Activated CD4-positive, CD25-positive, alpha-beta regulatory T cell treated with anti-CD3 and anti-CD28 coated beads, Interleukin-2, amount 50 U/mL, for 24 hours (primary cell): Measurements from ENCODE around the gene NEO1.

Experiments
- ATAC-seq, 2 donors: fragments of 150-1000 bp; cut with Tn5 transposase; one replicate each; pipeline ENCODE4 v1.10.0; 2021; ENCODE audit warnings: mild to moderate bottlenecking in 1 of 2, moderate library complexity in 1 of 2

Gene NEO1

DNA sequence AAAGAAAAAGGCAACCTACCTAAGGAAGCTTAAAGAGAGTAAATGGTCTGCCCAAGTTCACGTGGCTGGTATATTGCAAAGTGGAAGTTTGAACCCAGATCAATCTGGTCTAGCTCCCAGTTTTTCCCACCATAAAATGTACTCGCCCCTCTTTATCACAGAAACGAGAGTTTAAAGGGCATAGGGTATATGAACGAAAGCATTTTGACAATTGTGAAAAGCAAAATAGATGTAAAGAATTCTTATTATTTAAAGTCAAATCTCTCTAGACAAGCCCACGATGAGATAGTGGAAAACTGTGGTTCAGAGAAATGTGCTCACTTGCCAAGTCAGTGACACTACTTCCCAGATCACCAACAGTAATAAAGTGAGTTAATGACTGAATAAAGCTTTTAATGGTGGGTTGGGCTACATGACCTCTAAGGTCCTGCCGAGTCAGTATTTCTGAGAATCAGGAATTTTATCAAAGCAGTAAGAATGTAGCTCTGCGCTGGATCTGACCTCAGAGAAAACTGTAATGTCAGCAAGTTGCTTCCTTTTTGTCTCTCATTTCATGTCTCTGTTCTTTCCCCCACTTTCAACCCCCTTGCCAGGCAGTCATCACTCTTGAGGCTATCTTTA lies 23.3 kb upstream of the NEO1 start:
- ATAC-seq: no peak

DNA sequence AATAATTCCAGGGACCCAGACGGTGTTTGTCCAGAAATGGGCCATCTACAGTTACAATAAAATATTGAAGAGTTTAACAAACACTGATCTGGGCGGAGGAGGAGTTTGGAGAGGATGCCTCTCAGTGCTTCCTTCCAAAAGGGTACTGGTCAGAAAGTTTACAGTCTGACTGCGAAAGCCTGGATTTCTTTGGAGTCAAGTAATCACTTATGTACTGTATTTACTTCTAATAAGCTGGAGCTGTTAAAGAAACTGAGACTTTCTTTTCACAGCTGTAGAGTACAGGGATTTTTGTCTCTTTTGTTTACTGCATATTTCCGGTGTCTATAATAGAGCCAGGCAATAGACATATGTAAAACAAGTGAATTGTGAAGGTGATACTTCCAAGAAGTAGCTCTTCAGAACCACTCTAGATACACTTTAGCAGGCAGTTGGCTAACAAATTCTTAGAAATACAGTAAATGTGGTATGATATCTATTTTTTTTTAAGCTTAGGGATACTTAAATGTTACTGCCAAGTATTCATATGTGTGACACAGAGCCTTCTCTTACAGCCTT lies 22.1 kb upstream of the NEO1 start:
- no peak for ATAC-seq

DNA sequence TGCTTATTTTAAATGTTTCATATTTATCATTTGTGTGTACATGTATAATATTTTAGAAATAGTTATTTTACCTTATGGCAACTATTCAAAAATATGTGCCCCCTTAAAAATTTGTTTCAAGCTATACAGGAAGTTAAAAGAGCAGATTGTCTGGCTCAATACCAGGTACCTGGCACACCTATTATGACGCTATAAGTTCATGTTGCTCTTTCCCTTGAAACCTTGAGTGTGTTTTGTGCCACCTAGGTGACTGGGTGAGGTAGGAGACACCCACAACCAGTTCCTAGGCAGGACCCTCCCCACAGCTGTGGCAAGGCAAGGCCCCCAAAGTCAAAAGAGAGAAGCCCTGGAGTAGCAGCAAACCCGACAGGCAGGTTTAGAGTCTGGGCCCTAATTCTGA lies 20.6 kb upstream of the NEO1 start:
- no peak for ATAC-seq

DNA sequence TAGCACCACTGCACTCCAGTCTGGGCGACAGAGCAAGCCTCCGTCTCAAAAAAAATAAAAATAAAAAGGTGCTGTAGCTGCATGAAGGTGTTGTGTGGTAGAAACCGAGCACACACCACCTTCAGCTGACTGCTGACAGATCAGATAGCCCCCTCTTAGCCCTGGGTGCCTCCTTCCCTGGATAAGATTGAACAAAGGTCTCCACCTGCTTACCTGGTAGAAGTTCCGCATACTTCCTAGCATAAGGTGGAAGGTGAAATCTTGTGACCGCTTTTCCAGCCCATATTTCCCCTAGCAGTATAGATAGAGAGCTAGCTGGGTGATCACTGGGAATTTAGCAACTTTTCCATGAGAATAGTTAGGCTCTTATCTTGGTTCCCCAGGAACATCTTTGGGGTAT lies 18.7 kb upstream of the NEO1 start:
- no peak for ATAC-seq

DNA sequence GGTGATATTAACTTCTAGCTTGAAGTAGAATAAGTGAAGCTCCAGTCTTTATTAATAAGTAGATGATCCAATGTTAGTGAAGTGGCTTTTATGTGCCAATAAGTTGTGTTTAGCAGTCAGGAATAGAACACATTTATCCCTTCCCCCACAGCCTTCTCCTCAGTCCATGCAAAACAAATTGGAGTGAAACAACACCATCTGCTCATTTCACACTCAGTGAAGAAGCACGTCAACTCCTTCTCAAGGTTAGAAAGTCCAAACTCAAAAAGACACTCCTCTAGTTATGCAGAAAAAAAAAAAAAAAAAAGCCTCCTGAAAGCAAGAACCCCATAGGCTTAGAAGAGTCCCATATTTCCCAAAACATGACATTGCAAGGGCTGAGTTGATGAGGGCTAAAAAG lies 18.0 kb upstream of the NEO1 start:
- ATAC-seq: no peak

DNA sequence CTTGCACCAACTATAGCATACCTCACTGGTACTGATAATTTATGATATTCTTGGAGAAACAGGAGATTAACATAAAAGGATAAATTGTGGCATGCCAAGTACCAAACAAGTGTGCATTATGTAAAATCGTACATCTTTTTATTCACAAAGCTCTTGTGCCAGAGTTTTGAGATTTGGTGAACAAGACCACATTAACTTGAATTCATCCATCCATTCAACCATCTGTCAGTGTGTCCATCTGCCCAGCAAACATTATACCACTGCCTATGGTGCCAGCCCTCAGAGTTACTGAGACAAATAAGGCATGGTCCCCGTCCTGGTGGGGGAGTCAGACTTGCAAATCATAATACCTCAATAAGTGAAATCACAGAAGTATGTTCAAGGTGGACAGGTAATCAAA lies 17.0 kb upstream of the NEO1 start:
- no peak for ATAC-seq

DNA sequence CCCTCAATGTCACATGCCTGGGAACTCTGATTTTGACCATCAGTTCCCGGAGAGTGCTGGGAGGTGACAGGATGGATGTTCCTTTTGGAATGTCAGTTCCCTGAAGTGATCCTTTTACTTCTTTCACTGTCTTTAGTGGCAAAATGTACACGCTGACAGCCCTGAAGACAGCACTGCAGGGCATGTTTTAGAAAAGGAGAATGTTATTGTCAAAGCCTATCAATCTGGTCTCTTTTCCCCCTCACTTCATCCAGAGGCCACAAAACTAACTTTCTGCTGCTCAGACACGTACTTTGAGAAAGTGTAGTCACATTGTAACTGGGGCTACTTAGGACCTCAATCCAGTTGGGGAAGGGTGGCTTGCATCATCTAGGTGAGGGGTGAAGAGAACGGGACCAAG lies 14.0 kb upstream of the NEO1 start:
- no peak for ATAC-seq

DNA sequence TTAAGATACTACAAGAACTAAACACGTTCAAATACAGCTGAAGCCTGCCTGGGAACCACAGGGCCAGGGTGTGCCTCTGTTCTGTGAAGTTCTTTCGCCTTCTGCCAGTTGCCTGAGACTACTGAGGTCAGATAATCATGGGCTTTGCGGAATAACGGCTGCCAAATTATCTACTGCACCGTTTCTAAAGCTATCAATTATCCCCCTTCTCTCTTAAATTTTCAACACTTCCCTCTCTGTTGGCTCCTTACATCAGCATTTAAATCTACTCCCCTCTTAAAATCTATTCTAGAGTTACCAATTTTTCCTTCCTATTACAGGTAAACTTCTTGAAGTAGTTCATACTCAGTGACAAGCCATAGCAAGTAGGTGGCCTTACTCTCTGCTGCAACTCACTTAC lies 6.2 kb upstream of the NEO1 start:
- no peak for ATAC-seq

DNA sequence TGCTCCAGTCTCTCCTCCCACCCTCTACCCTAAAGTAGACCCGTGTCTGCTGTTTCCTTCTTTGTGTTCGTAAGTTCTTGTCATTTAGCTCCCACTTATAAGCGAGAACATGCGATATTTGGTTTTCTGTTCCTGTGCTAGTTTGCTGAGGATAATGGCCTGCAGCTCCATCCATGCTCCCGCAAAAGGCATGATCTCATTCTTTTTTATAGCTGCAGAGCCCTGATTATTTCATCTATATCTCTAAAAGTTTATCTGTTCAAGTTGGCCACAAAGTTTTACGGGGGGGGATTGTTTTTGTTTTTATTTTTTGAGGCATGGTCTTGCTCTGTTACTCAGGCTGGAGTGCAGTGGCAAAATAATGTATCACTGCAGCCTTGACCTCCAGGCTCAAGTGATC lies 4.4 kb upstream of the NEO1 start:
- ATAC-seq: no peak

DNA sequence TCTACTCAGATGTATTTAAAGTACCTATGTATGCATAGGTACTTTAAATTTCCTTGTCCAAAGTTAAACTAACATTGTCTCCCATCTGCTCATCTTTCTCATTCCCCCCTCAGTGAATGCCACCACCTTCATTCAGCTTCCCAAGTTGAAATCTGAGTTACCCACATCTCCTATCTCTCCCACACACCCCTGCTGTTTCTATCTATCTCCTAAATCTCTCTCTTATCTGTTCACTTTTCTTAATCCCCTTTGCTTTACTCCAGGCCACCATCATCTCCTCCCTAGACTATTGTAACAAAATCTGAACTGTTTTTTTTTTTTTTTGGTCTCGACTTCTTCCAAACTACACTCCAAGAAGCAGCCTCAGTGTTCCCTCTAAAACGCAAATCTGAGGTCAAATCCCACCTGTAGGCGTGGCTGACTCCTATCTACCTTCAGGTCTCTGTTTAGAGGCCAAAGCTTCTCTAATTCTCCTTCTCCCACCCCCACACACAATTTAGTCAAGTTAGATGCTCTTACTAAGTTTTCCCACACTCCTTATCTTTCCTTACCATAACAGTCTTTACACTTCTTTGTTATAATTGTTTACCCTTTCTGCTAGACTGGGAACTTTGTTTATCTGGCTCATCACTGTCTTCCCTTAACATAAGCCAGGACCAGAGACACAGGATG lies 3.5 kb upstream of the NEO1 start:
- ATAC-seq: no peak

DNA sequence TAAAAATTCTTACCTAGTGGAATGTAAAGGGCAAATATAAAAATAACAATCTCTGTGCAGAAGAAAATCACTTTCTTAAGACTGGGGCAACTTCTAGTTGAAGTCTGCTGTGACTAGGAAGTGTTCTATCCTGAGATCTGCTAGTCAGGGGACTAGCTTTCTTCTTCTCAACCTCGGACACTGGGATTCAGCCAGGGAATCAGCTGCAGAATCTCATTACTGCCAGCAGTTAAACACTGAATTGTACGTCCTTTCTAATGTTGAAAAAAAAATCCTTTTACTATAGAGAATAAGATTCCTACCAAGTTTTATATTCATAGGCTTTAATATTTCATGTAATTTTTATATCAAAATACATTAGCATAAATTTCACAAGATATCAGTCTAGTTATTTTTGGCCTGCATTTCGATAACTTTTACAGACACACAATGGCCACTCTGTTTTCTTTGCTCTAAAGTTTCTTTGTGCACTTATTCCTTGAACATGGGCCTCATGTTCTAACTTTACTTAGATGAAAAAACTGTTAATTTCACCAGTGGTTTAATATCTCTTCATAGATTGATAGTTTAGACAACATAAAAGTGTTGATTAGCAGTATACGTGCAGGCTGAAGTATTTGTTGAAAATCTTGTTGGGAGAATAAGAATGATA lies 2.6 kb upstream of the NEO1 start:
- no peak for ATAC-seq

DNA sequence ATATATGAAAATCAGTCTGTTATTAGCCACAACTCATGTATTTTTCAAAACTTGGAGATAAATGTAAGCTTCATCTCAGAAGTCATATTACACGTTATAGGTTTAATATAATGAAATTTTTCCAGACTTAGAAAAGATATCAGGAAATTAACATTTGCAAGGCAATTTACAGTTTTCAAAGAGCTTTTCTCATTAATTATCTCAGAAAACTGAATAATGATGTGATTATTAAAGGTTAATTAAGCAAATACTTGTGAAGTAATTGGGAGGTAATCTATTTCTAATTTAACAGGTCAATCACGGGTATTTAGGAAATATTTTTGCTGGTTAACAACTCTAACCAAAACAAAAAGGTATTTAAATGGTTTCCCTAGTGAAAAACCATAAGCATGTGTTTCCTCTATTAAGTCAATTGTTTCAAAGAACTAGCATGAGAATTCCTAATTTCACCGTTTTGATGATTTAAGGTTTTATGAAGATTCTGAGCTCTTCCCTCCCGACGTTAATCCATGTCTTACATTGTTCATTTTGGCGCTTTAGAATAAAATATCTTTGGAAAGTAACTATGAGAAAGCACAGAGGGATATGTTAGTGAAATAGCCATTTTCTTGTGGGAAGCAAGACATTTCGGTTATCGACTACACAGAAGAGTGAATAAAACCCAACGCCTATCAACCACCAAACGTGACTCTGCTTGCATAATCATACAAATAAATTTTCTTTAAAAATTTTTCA lies 1.5 kb upstream of the NEO1 start:
- no peak for ATAC-seq

DNA sequence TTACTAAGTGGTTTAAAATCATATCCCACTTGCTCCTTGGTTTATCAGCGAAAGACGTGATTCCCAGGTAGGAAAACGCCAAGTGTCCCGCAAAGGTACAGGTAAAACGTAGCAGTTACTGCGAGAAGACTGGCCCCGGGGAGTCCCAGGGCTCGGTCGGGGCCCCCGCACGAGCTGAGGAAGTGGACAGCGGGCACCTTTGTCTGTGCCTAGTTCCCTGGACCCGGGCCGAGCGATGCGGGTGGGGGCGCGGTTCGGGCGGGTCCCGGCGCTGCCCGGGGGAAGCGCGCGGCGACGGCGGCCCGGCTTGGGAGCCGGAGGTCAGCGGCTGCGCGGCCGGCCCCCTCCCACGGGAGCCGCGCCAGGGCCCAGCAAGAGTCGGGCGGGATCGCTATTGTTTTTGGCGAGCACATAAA lies 864 bp upstream of the NEO1 start:
- ATAC-seq: peak in 1 of 2 donors; percentile 6

DNA sequence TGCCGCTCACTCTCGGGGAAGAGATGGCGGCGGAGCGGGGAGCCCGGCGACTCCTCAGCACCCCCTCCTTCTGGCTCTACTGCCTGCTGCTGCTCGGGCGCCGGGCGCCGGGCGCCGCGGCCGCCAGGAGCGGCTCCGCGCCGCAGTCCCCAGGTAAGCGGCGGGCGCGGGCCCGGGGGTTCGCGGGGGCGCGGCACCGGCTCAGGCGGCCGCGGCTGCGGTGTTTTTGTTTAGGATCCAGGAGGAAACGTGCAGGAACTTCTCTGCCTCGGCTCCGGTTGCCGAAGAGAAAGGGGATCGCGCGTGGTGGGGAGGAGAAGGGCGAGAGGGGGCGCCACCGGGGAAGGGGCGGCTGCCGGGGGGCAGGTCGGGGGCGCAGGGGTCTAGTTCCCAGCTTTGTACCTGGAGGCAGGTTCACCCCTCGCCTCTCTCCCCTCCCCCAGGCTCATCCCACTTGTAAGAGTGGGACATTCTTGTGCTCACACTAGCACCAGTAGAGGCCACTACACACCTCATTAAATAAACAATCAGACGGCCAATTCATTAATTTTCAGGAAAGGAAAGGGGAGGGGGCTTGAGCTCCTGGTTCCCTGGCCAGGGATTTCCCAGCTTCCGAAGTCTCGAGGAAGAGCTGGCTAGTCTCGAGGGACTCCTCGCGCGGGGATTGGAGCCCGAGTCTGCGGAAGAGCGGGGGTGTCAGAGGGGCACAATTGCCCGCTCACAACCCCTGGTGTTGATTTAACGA lies 562 bp downstream of the NEO1 start:
- ATAC-seq: peak; percentile 36 to 42

DNA sequence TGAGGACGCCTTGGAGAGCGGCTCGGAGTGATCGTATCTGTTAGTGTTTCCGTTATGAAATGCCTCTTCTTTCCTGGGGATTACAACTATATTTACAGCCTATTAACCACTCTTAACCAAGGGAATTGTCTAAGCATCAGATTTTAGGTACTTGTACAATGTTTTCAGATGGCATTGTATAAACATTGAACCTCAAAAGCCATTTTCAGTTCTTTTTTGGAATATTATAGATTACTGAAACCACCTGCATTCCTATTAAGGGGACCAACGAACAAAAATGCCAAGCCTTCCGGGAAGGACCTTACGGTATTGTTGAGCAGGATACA lies 1.1 kb downstream of the NEO1 start:
- no peak for ATAC-seq

DNA sequence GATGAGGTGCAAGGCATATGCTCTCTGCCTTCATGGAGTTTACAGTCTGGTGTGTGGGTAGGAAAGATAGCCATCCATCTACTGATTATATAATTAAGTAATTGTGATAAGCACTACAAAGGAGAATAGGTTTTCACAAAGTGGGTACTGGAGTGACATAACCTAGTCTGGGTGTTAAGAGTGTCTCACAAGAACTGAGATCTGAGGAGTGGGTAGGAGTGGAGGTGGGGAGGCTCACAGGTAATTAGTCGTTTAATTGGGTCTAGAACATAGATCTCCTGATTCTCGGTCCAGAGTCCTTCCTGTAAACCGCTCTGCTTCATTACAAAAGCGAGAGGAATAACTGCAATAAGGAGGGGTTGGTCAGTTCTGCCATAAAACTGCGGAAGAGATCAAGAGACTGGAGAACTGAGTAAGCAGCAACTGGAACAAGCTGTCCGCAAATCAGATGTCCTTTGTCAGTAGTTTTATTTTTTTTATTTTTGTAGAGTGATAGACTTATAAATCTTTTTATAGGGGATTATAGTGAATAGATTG lies 2.2 kb downstream of the NEO1 start:
- ATAC-seq: no peak

DNA sequence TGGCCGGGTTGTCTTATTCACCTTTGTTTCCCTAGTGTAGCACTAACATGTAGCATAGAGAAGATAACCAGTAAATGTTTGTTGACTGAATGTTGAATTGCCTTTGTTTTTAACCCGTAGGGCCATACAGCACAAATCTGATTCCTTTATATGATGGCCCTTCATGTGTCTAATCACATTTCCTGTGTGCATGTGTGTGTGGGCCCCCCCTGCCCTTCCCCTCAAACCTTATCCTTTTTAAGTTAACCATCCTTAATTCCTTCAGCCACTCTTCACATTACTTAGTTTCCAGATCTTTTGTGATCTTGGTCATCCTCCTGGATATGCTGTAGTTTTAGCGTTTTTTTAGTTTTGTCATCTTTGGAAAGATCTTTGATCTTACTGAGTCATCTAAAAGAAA lies 4.2 kb downstream of the NEO1 start:
- ATAC-seq: no peak

DNA sequence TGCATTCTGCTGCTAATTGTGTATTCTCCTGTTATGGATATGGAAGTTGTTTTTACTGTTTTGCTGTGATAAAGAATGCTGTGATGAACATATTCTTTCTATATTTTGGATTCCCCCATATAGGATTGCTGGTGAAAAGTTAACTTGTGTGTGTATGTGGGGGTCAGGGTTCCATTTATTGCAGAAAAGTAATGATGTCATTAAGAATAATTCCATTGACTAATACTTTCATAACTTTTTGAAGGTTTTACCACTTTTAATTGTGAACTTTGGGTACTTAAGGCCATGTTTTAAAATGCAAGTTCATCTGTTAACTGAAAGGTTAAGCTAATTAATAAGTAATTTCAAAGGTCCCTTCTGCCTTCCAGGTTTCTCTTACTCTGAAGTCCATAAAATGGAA lies 6.2 kb downstream of the NEO1 start:
- no peak for ATAC-seq

DNA sequence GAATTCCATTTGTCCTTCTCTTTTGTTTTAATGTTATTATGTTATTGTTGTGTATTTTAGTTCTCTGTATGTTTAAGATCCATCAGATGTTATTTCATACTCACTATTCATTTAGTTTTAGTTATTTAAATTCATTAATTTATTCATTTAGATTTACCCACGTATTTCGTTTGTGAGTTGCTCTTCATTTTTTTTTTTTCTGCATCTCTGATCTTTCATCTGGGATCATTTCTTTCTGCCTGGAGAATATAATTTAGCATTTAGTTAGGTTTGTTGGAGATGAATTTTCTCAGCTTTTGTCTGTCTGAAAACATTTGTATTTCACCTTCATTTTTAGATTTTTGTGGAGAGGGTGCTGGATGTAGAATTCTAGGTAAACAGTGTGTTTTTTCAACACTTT lies 12.9 kb downstream of the NEO1 start:
- ATAC-seq: no peak

DNA sequence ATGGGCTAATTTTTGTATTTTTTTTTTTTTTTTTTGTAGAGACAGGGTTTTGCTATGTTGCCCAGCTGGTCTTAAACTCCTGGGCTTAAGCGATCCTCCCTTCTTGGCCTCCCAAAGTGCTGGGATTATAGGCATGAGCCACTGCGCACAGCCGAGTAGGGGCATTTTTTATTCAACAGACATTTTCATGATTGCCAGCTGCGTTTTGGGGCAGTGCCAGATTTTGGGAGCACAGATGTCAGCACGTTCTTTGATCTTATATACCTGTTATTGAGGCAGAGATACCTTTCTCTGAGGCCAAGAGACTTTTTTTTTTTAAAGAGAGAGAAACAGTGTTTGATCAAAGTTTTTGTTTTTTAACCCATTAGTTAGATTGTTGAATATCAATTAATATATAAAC lies 16.8 kb downstream of the NEO1 start:
- no peak for ATAC-seq

DNA sequence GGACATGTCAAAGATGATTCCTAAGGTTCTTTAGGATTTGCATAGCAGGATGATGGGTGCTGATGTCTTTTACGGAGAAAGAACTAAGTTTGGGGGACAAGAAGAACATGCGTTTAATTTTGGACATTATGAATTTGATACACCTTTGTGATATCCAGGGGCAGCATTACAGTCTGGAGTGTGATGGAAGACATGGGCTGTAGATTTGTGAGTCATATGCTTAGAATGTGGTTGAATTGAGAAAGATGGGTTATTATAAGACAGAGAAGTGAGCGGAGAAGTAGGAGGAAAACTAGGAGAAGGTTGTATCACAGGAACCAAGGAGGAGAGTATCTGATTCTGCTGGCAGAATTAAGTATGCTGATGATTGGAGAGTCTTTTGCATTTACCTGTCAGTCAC lies 20.6 kb downstream of the NEO1 start:
- no peak for ATAC-seq

DNA sequence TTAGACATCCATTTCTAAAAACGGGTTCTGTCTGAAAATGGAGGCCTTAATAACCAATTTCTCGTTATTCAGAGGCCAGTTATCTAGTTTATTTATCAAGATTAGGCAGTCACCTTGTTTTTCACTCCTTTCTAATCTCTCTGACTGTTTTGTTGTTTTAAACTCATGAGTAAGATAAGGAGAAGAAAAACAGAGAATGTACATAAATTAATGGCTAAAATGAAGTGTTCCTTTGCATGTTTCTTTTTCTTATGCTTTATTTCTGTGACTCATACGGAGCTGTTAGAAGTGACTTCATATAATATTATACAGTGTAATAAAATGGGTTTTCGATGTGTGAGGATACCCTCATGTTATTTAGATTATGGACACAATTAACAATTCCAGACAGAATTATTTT lies 22.0 kb downstream of the NEO1 start:
- ATAC-seq: no peak
